K562 (cell line): Measurements from ENCODE around the gene SEMA3C. TPM values are rescaled to one million over a fixed set of nuclear protein-coding genes. Genes with fewer than 3 reads are reported as not detected.

Source experiments
- ATAC-seq: fragments of 200-7000 bp; cut with Tn5 transposase; 3 replicates; pipeline ENCODE4 v1.9.1; 2020; ENCODE audit warnings: moderate library complexity
- BruUV-seq: library from RNA; stranded (reverse); fragments of 400-500 nt; replicated peaks from 2 replicates; lab custom pipeline; 2021; lab: Mats Ljungman, UMichigan
- CTCF ChIA-PET: fragments of 300-600 bp; formaldehyde crosslinking; extraction: SDS; loops from one replicate; lab custom pipeline; 2021; ENCODE audit warnings: low intra/inter-chr PET ratio; lab: Yijun Ruan, JAX
- POLR2A ChIA-PET: fragments of 300-600, 350-650 bp; sonication (Branson Sonifier 250); formaldehyde crosslinking; extraction: SDS; loops from one replicate; lab custom pipeline; 2021; ENCODE audit warnings: antibody characterized with exemption, inconsistent platforms; lab: Yijun Ruan, JAX
- DNase-seq, 4 experiments: peaks; one replicate each; pipeline versions ENCODE4 v3.0.0 to v3.0.0-alpha.2; 2011 to 2018; ENCODE audit warnings: low spot score in 3 of 4, mixed read lengths in 3 of 4; ENCODE audit errors: extremely low read depth in 1 of 4
- FAIRE-seq: peaks from 2 replicates; lab custom pipeline; 2011; peaks lifted over from hg19 to GRCh38; lab: Jason Lieb, UNC
- H2AFZ ChIP-seq: 2 replicates; pipeline ENCODE4 v1.6.0; 2011; ENCODE audit warnings: low read depth, low read length, control low read depth, inconsistent platforms
- H3K27ac ChIP-seq: fragments of 200-600 bp; 3 replicates; pipeline ENCODE4 v1.8.0; 2011; ENCODE audit warnings: low read depth, mild to moderate bottlenecking, control low read depth, inconsistent platforms, low read length, moderate library complexity, mixed read lengths; ENCODE audit errors: extremely low read depth
- H3K27me3 ChIP-seq, 2 experiments: fragments of 300-600 bp in 1 of 2; 2 replicates in 1 of 2; 3 replicates in 1 of 2; pipeline versions ENCODE4 v1.6.0 to v1.8.0; 2011; ENCODE audit warnings: inconsistent platforms in 2 of 2, low read length in 2 of 2, mild to moderate bottlenecking in 1 of 2, mixed read lengths in 1 of 2, moderate library complexity in 1 of 2; ENCODE audit not compliant: control insufficient read depth in 2 of 2, insufficient read depth in 2 of 2
- H3K36me3 ChIP-seq: fragments of 300-600 bp; 3 replicates; pipeline ENCODE4 v1.8.0; 2011; ENCODE audit warnings: mild to moderate bottlenecking, low read length, inconsistent platforms; ENCODE audit not compliant: control insufficient read depth, insufficient read depth
- H3K4me1 ChIP-seq, 2 experiments: fragments of 200-600 bp in 1 of 2; replicated peaks in 1 of 2; 2 replicates in 1 of 2; 3 replicates in 1 of 2; pipeline versions ENCODE4 v1.5.1 to v1.8.0; 2011; ENCODE audit warnings: inconsistent platforms in 2 of 2, low read length in 2 of 2, mild to moderate bottlenecking in 1 of 2, mixed read lengths in 1 of 2, moderate library complexity in 1 of 2; ENCODE audit not compliant: control insufficient read depth in 2 of 2, insufficient read depth in 2 of 2
- H3K4me2 ChIP-seq: 2 replicates; pipeline ENCODE4 v1.6.1; 2011; ENCODE audit warnings: low read length, control low read depth, inconsistent platforms, mixed read lengths; ENCODE audit not compliant: insufficient read depth
- H3K4me3 ChIP-seq: fragments of 200-600 bp; sonication (generic), shearing (Covaris generic); 2 replicates; pipeline ENCODE4 v1.5.1; 2016; ENCODE audit warnings: control low read depth, inconsistent platforms
- H3K79me2 ChIP-seq: fragments of 200-600 bp; 3 replicates; pipeline ENCODE4 v1.8.0; 2011; ENCODE audit warnings: low read length, inconsistent platforms; ENCODE audit not compliant: control insufficient read depth, insufficient read depth
- H3K9ac ChIP-seq, 2 experiments: 2 replicates each; pipeline versions ENCODE4 v1.6.0 to v1.6.1; 2011; ENCODE audit warnings: low read depth in 2 of 2, low read length in 2 of 2, control low read depth in 1 of 2, inconsistent platforms in 1 of 2, mild to moderate bottlenecking in 1 of 2, mixed read lengths in 1 of 2; ENCODE audit not compliant: insufficient read depth in 1 of 2
- H3K9me1 ChIP-seq: one replicate; pipeline ENCODE4 v1.6.0; 2011; ENCODE audit warnings: inconsistent platforms, mild to moderate bottlenecking, low read length, moderate library complexity; ENCODE audit not compliant: control insufficient read depth, insufficient read depth
- H3K9me3 ChIP-seq: replicated peaks from 2 replicates; pipeline ENCODE4 v1.5.1; 2011; ENCODE audit warnings: low read depth, low read length, inconsistent platforms; ENCODE audit not compliant: control insufficient read depth, insufficient read depth
- H4K20me1 ChIP-seq: replicated peaks from 2 replicates; pipeline ENCODE4 v1.6.1; 2011; ENCODE audit warnings: low read length, inconsistent platforms, mixed read lengths; ENCODE audit not compliant: control insufficient read depth, insufficient read depth
- BRF2 ChIP-seq: IDR thresholded peaks from 3 replicates; pipeline ENCODE4 v1.6.1; 2011; ENCODE audit warnings: borderline replicate concordance, mild to moderate bottlenecking; ENCODE audit not compliant: insufficient read length, insufficient read depth
- NR4A1 ChIP-seq, 2 experiments: fragments of 250-450 bp in 1 of 2; fragments of 450-650 bp in 1 of 2; sonication (Bioruptor Pico) in 1 of 2; IDR thresholded peaks; 2 replicates each; pipeline versions ENCODE4 v1.4.0 to v1.6.1; 2016 to 2020; ENCODE audit warnings: mild to moderate bottlenecking in 2 of 2, missing compliant biosample characterization in 1 of 2, missing genetic modification characterization in 1 of 2, moderate library complexity in 1 of 2
- REST ChIP-seq, 2 experiments: fragments of 450-650 bp; formaldehyde crosslinking in 1 of 2; IDR thresholded peaks; 2 replicates each; pipeline versions ENCODE4 v1.4.0 to v1.6.1; 2014 to 2020; ENCODE audit warnings: mild to moderate bottlenecking in 2 of 2, borderline replicate concordance in 1 of 2, low read depth in 1 of 2
- TAF15 ChIP-seq: fragments of 200-400 bp; formaldehyde crosslinking; IDR thresholded peaks from 2 replicates; pipeline ENCODE4 v1.6.1; 2017; ENCODE audit warnings: mild to moderate bottlenecking, low read depth, low read length, moderate library complexity
- WGBS: fragments of 100-300 bp; shearing (Covaris generic); methylation state at CpG from one replicate; pipeline ENCODE4 v1.1.6; 2016; ENCODE audit warnings: low coverage, mixed read lengths; ENCODE audit not compliant: insufficient coverage; ENCODE audit errors: missing lambda C conversion rate; 5-methylcytosine and 5-hydroxymethylcytosine counted together
- in situ Hi-C: fragments of 300-500 bp; cut with MboI; formaldehyde crosslinking; loops from 4 replicates; pipeline ENCODE4 v1.15.0; 2018; ENCODE audit warnings: inconsistent platforms, mixed read lengths
- intact Hi-C: fragments of 100-400 bp; cut with micrococcal nuclease; formaldehyde crosslinking; loops from 2 replicates; pipeline ENCODE4 v1.14.2; 2022
- polyA plus RNA-seq, 8 experiments: library from polyadenylated mRNA; depleted of rRNA in 4 of 8; stranded (reverse) in 5 of 8; unstranded in 3 of 8; fragments of >200 nt; fragmentation: Nextera tagmentation in 2 of 8; fragmentation: Illumina TruSeq in 1 of 8; extraction: Ambion mirVana in 2 of 8; extraction: Trizol in 1 of 8; gene quantifications; 2 replicates each; pipeline versions ENCODE4 v1.2.1 to v1.2.3, GENCODE V29; 2011 to 2014; ENCODE audit warnings: inconsistent platforms in 1 of 8, missing spikeins in 1 of 8
- total RNA-seq, 7 experiments: library from RNA; depleted of rRNA in 6 of 7; stranded (reverse); fragments of >200 nt in 6 of 7; fragmentation: Illumina TruSeq in 2 of 7; extraction: Trizol in 2 of 7; gene quantifications; 2 replicates each; pipeline versions ENCODE4 v1.2.1 to v1.2.3, GENCODE V29; 2011 to 2021; ENCODE audit warnings: low replicate concordance in 1 of 7

SEMA3C gene
- total and polyA plus RNA-seq, 9 of the 15 experiments (the other 6 are each of a cell fraction or from before 2014, with no cell fraction given), result 0.04 to 0.36 (median 0.12) TPM; not detected in 3

DNA sequence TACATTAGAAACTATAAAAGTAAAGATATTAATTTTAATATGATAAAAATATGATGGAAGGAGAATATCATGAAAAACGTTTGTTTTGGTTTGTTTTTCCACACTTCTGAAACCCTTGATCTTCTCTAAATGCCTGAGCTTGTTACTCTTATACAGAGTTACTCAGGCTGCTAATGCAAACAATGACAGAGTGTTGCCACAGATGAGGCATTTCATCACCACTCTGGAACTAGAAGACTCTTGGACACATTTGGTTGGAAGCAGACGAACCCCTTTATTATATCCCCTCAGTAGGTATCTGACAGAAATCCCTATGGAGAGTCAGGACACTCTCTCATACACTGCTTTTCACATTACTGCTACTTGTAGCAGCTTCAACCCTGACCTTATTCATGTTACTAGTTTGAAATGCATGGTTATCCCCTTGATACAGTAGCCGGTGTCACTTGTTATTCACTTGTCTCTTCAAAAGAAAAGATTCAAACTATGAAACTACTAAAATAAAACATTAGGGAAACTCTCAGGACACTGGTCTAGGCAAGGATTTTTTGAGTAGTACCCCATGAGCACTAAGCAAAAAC is 66.9 kb downstream of the SEMA3C start (continued):
- no peak for TF ChIP-seq BRF2

DNA sequence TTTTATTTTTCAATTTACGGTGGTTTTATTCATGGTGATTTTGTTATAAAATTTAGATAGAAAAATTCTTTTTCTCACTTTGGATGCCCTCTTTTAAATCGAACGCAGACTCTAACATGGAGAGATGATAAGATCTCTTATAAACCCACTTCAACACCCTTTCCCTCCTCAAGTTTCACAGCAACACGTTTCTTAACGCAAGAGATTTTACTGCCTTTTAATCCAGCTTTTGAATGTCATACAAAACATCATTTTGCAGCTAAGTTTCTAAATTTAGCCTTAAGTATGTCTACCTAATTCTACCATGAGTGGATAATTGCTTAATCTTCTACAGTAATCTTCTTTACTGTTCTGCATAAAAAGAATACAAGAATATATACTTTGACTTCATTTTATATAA is 70.0 kb downstream of the SEMA3C start:
- ATAC-seq (no peak), FAIRE-seq (no peak), DNase-seq (no peak)
- Histone ChIP-seq H3K27me3 (no peaks in the 10 kb centered on the region), H3K36me3 (no peaks in the 10 kb centered on the region), H3K9ac (no peak overlapping the region), H3K4me1 (no peaks in the 10 kb centered on the region), H4K20me1 (no peaks in the 10 kb centered on the region), H3K9me3 (no peaks in the 10 kb centered on the region), H3K4me2 (no peak overlapping the region), H3K4me3 (no peak overlapping the region), H3K27ac (no peak overlapping the region), H3K79me2 (no peaks in the 10 kb centered on the region), H2AFZ (no peak overlapping the region), H3K9me1 (no peaks in the 10 kb centered on the region)
- intact Hi-C loops (no loop called here), in situ Hi-C loops (no loop called here)
- BruUV-seq, result no TSS peak
- TF ChIP-seq NR4A1 (CRISPR knock-in tag; IDR thresholded peaks at IDR 0.05), result no peak
- TF ChIP-seq NR4A1 (tag; IDR thresholded peaks at IDR 0.05), result no peak
- TF ChIP-seq TAF15, result no peak
- TF ChIP-seq REST (IDR thresholded peaks at IDR 0.05; ENCODE audit: borderline replicate concordance), result no peak
- no peak for TF ChIP-seq REST (CRISPR knock-in tag; IDR thresholded peaks at IDR 0.05; ENCODE audit: low read depth)
- ChIA-PET POLR2A (no interaction called here), CTCF (no interaction called here)
- whole genome bisulfite sequencing, result 0% methylated on average over 5 of the region's 5 CpGs
